Renal pelvis (tissue), 4 donors: ENCODE measurements around the gene MRPL2. TPM values are rescaled to one million over a fixed set of nuclear protein-coding genes. Genes with fewer than 3 reads are reported as not detected.
"Not testable (repeated sequence)": the region's sequence is repeated elsewhere in the genome, so short reads cannot be mapped to it uniquely, and the experiment has no call there.

Experiments used
- DNase-seq: peaks from one replicate; pipeline ENCODE4 v3.0.0-alpha.2; 2013
- polyA plus RNA-seq, 3 donors: library from polyadenylated mRNA; unstranded; fragments of 120-200 nt; gene quantifications; one replicate each; pipeline ENCODE4 v1.2.1, GENCODE V29; 2013; ENCODE audit not compliant: insufficient read length in 3 of 3

The MRPL2 gene
- polyA plus RNA-seq, 3 donors = 65.2 to 69.9 (median 69.9) TPM

- no peak for DNase-seq
Measured at GRCh38 chr6:43060755-43061633, 1.8 kb upstream of the MRPL2 start.

DNA sequence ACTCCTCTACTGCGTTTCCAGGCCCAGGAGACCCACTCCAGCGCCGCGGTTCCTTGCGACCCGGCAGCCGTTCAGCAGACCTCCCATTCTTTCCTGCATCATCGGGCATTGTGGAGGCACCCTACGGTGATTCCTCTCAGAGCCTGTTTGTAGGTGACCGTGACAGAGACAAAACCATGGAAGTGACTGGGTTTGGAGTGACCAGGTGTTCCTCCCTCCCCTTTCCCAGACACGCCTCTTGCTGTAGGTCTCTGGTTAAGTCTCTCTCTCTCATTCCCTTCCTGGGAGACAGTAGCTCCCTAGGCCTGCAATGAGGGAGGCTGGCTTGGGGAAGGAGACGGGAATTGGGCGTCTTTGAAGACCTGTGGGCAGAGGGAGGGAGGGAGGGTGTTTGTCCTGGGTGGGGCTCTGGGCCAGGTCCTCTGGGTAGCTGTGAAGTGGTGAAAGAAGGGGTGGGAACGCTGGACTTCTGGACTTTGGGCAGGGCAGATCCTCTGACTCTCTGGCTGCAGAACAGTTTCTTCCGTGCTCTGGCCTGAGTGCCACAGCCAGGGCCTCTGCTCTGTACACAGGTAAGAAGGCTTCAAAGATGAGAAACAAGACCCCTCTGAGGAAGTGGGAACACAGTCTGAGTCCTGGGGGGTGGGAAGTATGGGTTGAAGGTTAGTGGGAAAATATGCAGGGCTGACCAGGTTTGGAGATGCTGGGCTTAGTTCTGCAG, 960 bp upstream of the MRPL2 start:
- DNase-seq = no peak

DNA sequence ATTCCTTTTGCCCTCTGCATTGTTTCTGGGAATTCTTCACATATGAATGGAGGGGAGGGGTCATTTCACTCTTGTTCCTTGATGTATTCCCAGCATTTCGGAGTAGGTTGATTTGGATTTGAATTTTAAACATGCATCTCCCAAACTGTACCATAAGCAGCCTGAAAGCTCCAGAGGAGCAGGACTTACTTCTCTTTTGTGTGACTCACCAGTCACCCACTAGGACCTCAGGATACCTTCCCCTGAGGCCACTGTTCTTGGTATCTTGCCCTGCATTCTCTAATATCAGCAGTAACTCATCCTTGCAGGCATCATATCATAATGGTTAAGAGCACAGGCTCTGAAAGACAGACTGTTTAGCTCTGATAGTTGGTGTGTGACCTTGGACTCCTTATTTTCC, 703 bp downstream of the MRPL2 start:
- no peak for DNase-seq

- DNase-seq = no peak
Measured at GRCh38 chr6:43055966-43056365, 3.3 kb downstream of the MRPL2 start.

DNA sequence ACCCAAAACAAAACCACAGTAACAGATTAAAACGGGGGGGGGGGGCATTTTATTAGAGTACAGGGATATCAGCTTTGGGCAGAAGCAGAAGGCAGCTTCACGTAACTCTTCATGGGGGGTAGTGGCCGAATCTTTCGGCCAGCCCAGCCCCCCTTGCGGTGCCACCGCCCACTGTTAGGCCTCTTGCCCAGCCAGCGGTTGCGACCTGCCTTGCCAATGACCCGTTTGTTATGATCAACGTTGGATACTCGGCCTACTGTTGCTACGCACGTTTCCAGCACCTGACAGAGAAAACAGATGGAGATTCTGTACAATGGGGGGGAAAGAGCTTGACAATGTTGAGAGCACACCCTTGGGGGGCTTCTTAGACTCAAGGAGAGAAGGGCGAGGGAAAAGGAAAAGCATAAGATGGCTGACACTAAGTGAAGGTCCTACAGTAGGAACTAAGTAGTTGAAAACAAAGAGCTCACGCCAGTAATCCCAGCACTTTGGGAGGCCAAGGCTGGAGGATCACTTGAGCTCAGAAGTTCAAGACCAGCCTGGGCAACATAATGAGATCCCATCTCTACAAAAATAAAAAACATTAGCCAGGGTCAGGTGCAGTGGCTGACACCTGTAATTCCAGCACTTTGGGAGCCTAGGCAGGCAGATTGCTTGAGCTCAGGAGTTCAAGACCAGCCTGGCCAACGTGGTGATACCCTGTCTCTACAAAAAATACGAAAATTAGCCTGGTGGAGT, 4.9 kb downstream of the MRPL2 start:
- DNase-seq = no peak

GRCh38 chr6:43053545-43054205, 5.6 kb downstream of the MRPL2 start, which contains the start of gene CUL7:
CUL7 (minus strand) TSS chr6:43053851; CDS start chr6:43052788, 1,063 bp downstream.
- peak; percentile 94 for DNase-seq

DNA sequence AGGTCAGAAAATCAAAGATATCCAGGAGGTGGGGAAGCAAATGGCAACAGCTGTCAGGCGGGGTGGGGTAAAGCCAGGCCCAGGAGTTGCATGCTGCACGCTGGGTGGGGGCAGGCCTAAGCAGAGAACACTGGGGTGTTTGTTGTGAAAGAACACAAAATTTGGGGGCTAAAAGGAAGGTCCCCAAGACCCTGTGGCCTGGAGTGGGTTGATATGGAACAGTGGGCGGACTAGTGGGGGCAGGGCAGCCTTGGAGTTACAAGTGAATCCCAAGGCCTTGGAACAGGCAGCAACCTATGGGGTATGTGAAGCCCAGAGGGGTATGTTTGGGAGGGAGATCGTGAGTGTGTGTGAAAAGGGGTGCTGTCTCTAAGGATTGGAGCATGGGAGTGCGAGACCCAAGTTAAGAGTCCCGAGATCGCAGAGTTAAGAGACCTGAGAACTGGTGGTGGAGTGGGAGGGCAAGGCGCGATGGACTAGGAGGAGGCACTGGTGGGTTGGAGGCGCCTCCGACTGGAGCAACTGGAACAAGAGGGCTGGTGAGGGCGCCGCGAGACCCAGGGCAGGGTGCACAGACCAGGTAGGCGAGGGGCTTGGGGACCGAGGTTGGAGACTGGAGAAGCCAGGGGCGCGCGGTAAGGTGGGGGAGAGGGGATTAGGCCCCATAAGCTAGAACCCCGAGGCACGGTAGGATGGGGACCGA, 6.2 kb downstream of the MRPL2 start:
- DNase-seq = no peak

DNA sequence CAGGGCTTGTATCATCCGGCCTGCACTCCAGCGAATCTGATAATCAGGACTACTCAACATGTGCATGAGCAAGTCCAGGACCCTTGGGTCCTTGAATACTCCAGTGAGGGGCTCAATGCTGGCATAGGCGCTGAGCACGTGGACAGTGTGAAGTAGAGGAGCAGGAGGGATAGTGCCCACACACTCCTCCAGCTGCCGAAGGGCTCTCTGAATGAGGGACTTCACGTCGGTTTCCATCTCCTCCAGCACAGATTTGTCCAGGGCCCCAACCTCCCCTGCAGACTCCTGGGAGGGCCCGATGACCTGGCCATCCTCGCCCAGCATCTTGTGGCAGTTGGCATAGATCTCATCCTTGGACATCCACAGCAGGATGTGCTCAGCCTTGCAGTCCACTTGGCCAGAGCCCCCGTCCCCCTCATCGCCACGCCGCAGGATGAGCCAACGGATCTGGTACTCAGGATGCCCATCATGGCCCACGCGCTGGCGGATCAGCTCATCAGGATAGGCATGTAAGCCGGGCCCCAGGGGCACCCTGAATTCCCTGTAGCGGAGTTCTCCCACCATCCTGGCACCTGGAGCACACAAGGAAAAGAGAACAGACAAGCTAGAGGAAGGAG, 6.9 kb downstream of the MRPL2 start:
- no peak for DNase-seq

DNA sequence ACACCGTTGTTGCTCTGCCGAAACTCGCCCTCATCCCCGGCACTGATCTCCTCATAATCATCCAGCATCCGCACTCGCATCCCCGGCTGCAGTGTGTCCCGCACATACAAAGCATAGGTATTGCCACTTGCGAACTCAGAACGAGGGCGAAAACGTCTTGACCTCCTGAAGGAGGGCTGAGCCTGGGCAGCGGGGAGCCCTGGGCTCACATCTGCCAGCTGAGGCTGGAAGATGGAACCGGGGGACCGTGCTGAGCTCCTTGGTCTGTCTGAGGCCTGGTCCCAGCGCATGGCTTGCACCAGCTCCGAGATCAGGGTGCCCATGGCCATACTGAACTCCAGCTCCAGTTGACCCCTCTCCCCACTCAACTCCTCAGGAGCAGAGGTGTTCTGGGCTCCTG, 8.3 kb downstream of the MRPL2 start:
- DNase-seq = no peak

DNA sequence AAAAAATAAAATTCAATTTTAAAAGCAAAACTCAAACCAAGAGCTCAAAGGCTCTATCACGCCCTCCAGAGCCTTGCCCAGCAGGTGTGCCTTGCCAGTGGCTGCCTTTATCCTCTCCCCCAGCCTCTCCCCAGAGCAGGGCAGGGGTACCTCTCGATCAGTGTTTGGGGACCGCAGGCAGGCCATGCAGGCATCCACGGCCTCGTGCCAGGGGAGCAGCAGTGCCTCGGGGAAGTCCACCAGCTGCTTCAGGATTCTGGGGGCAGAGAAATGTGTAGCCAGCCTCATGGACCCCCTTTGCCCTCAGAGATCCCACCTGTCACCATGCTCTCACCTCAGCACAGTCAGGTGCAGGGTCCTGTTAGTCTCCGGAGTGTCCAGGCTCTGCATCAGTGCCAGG, 11.2 kb downstream of the MRPL2 start:
- no peak for DNase-seq

DNA sequence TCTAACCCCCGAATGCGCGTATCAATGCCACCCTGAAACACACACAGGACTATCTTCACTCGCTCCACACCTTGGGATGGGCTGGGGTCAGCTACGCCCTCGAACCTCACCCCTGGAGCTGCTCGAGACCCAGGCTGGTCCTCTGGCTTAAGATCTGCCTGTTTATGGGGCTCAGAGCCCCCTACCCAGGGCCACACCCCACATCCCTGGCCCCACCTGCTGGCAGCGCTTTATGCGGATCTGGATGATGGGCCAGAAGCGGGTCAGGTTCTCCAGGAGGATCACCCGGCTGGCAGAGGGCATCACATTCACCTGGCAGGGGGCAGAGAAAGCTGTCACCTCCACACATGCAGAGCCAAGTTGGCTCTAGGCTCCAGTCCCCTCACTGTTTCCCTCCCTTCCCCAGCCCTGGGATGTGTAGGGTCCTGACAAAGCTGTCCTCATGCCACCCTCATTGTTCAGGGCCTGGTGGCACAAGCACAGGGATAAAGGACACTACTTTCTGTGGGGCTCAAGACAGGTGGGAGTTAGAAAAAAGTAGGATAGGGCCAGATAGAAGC, 13.8 kb downstream of the MRPL2 start:
- DNase-seq = no peak

DNA sequence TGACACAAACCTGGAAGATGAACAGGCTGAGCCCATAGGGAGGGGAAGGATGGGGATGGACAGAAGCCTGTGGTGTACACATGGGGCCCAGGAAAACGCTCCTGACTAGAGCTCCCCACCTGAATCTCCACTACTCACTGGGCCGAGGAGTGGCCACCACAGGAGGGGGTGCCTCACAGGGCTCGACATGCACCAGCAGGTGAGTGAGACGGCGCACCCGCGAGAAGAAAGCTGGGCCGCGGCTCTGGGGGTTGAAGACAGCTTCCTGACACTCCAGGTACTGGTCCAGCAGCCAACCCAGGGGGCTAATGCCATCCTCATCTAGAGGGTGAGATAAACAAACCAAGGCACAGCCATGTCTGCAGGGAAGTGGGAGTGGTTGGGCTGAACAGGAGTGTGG, 15.9 kb downstream of the MRPL2 start:
- no peak for DNase-seq

GRCh38 chr6:43041475-43041874, 17.8 kb downstream of the MRPL2 start:
- DNase-seq = not testable (repeated sequence)

- no peak for DNase-seq
Measured at GRCh38 chr6:43040542-43041257, 18.5 kb downstream of the MRPL2 start.

GRCh38 chr6:43038727-43039126, 20.5 kb downstream of the MRPL2 start:
- DNase-seq = no peak

GRCh38 chr6:43037706-43038105, 21.5 kb downstream of the MRPL2 start:
- DNase-seq = no peak

- no peak for DNase-seq
Measured at GRCh38 chr6:43037197-43037596, 22.0 kb downstream of the MRPL2 start.

DNA sequence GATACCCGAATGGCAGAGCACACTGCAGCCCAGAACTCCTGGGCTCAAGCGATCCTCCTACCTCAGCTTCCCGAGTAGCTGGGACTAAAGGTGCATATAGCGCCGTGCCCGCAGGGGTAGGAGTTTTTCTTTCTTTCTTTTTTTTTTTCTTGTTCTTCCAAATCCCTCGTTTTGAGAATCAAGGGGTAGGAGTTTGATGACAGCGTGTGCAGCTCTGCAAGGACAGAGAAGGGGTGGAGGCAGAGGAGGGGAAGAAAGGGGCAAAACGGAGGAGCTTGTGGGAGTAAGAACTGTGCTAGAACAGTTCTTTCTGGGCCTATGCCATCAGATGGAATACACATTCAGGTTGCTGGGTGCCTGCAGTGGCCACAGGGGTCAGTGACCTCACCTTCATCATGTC, 22.5 kb downstream of the MRPL2 start:
- no peak for DNase-seq

DNA sequence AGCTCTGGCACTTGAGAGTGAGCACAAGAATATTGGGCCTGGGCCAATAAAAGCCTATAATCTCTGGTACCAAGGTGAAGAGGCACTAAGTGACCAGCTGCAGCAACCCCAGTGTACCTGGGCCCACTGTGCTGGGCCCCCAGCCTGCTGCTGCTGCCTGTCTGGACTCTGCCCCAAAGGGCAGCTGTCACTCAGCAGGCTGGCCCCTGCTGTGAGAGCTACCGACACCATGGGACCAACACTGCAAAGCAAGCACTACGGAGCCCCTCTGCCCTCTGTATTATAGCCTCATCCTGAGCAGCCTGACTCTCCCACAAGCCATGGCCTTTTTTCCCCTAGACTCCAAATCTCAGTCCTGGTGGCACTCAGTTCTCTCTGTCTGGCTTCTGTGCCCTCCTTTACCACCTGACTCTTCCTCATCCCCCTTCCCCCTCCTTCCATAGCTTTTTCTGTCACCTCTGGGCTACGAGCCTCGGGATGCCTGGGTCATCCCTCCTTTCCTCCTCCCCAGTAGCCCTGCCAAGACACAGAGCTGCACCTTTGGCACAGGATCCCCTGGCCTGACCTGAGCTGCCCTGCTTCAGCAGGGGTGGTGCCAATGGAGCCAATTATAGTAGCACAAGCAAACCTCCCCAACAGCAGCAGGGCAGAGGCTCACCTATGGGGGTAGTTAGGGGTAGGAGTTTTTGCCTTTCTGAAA, 23.6 kb downstream of the MRPL2 start:
- DNase-seq = no peak
